ENCODE results near the gene CELSR2. TPM values are rescaled to one million over a fixed set of nuclear protein-coding genes. Genes with fewer than 3 reads are reported as not detected.

CELSR2 gene
- total RNA-seq, 2 experiments from 2014 or later, result 6.9 to 12.5 TPM

GRCh38 chr1:109275706-109276345 is 26.5 kb downstream of the CELSR2 start:
- intact Hi-C loops (cut with micrococcal nuclease; ENCODE audit: unreplicated experiment), result no loop called here
- BruUV-seq (replicated peaks), result no TSS peak
- Histone ChIP-seq H4K20me1 (ENCODE audit: insufficient read depth, low read length) (no peaks in the 10 kb centered on the region), H2AFZ (ENCODE audit: low read length) (no peak overlapping the region), H3K9me3 (ENCODE audit: low read length) (no peaks in the 10 kb centered on the region), H3K4me3 (ENCODE audit: low read depth, low read length, poor library complexity, severe bottlenecking) (no peak overlapping the region), H3K27ac (ENCODE audit: low read depth, low read length, poor library complexity, severe bottlenecking) (no peak overlapping the region), H3K79me2 (ENCODE audit: insufficient read depth, low read depth, low read length) (no peaks in the 10 kb centered on the region), H3K4me1 (ENCODE audit: insufficient read depth, low read length, poor library complexity, severe bottlenecking) (peaks cover 4% of the 10 kb centered on the region), H3K9me2 (ENCODE audit: insufficient read depth, low read length) (no peaks in the 10 kb centered on the region), H3K36me3 (ENCODE audit: insufficient read depth, low read length) (peaks cover 26% of the 10 kb centered on the region), H3K4me2 (ENCODE audit: low read length) (no peak overlapping the region)
- ChIA-PET POLR2A (interaction anchor here (1.2 to 5.5 kb wide), 3 partner anchors 22 to 122 kb away, joined by 3 to 55 read pairs (median 5); partner anchors contain the start of gene SORT1), CTCF (ENCODE audit: unreplicated experiment) (interaction anchor here (1.0 to 1.7 kb wide), 2 partner anchors 111 to 122 kb away, joined by 3 to 12 read pairs; partner anchors contain the start of gene SORT1)
- no peak for DNase-seq (ENCODE audit: low spot score)
- TF ChIP-seq EZH2phosphoT487 (IDR thresholded peaks at IDR 0.05; ENCODE audit: borderline replicate concordance, low read depth, low read length) (no peak), CTCF (conservative IDR thresholded peaks at IDR 0.05; ENCODE audit: low read length) (no peak)

GRCh38 chr1:109277434-109278204 is 28.3 kb downstream of the CELSR2 start:
- H3K9me3 ChIP-seq (ENCODE audit: low read length), result no peaks in the 10 kb centered on the region
- CTCF ChIA-PET (ENCODE audit: unreplicated experiment), result interaction anchor here (0.5 to 1.7 kb wide), 4 partner anchors 10 to 121 kb away, joined by 3 to 12 read pairs (median 4); partner anchors contain the start of gene SORT1
- H3K36me3 ChIP-seq (ENCODE audit: insufficient read depth, low read length), result peaks cover 34% of the 10 kb centered on the region
- H3K4me3 ChIP-seq (ENCODE audit: low read depth, low read length, poor library complexity, severe bottlenecking), result no peak overlapping the region
- H3K9me2 ChIP-seq (ENCODE audit: insufficient read depth, low read length), result no peaks in the 10 kb centered on the region
- TF ChIP-seq EZH2phosphoT487 (IDR thresholded peaks at IDR 0.05; ENCODE audit: borderline replicate concordance, low read depth, low read length) (no peak), CTCF (conservative IDR thresholded peaks at IDR 0.05; ENCODE audit: low read length) (peak; percentile 92)
- H3K4me1 ChIP-seq (ENCODE audit: insufficient read depth, low read length, poor library complexity, severe bottlenecking), result peaks cover 12% of the 10 kb centered on the region
- DNase-seq (ENCODE audit: low spot score), result peak; percentile 83
- no peak overlapping the region for H2AFZ ChIP-seq (ENCODE audit: low read length)
- intact Hi-C loops (cut with micrococcal nuclease; ENCODE audit: unreplicated experiment), result loop anchor here (1.0 kb wide), 2 partner anchors 122 to 255 kb away; no protein-coding TSS in a partner anchor
- no peak overlapping the region; the same call in 1 of the 2 replicates for H3K4me2 ChIP-seq (ENCODE audit: low read length)
- no peaks in the 10 kb centered on the region for H4K20me1 ChIP-seq (ENCODE audit: insufficient read depth, low read length)
- H3K79me2 ChIP-seq (ENCODE audit: insufficient read depth, low read depth, low read length), result peaks cover 7% of the 10 kb centered on the region; the same call in 1 of the 2 replicates
- H3K27ac ChIP-seq (ENCODE audit: low read depth, low read length, poor library complexity, severe bottlenecking), result no peak overlapping the region
- POLR2A ChIA-PET, result interaction anchor here (0.5 to 5.5 kb wide), 8 partner anchors 24 to 707 kb away, joined by 3 to 55 read pairs (median 4); partner anchors contain the start of genes AHCYL1 and SORT1
- no TSS peak for BruUV-seq (replicated peaks)

Measured in OCI-LY7 (cell line).